Keratinocyte (primary cell): ENCODE results near the gene APOA5.

Source experiments
- CTCF ChIP-seq, 3 experiments: IDR thresholded peaks in 1 of 3; conservative IDR thresholded peaks in 1 of 3; optimal IDR thresholded peaks in 1 of 3; 2 replicates in 2 of 3; 3 replicates in 1 of 3; pipeline versions ENCODE3 to v1.5.1; 2011; ENCODE audit warnings: low read length in 3 of 3, mild to moderate bottlenecking in 3 of 3, moderate library complexity in 2 of 3, control low read depth in 1 of 3, inconsistent platforms in 1 of 3; ENCODE audit not compliant: insufficient read depth in 2 of 3; ENCODE audit errors: extremely low read depth in 1 of 3
- EZH2 ChIP-seq: IDR thresholded peaks from one replicate; pipeline ENCODE4 v1.6.1; 2012; ENCODE audit warnings: inconsistent platforms, mild to moderate bottlenecking, low read length, moderate library complexity

- no peak for TF ChIP-seq CTCF (optimal IDR thresholded peaks at IDR 0.05 in 1 of 3, IDR thresholded peaks at IDR 0.05 in 1 of 3, conservative IDR thresholded peaks at IDR 0.05 in 1 of 3; ENCODE audit: extremely low read depth in 1 of 3, insufficient read depth in 2 of 3, low read length in 3 of 3)
- TF ChIP-seq EZH2 = no peak
Measured at GRCh38 chr11:116742104-116742503, 49.6 kb downstream of the APOA5 start.
